Measurements from ENCODE around the gene UQCR10. TPM values are rescaled to one million over a fixed set of nuclear protein-coding genes. Genes with fewer than 3 reads are reported as not detected.

UQCR10 gene
- total RNA-seq, 2 donors from 2014 or later = 171 to 217 TPM

DNA sequence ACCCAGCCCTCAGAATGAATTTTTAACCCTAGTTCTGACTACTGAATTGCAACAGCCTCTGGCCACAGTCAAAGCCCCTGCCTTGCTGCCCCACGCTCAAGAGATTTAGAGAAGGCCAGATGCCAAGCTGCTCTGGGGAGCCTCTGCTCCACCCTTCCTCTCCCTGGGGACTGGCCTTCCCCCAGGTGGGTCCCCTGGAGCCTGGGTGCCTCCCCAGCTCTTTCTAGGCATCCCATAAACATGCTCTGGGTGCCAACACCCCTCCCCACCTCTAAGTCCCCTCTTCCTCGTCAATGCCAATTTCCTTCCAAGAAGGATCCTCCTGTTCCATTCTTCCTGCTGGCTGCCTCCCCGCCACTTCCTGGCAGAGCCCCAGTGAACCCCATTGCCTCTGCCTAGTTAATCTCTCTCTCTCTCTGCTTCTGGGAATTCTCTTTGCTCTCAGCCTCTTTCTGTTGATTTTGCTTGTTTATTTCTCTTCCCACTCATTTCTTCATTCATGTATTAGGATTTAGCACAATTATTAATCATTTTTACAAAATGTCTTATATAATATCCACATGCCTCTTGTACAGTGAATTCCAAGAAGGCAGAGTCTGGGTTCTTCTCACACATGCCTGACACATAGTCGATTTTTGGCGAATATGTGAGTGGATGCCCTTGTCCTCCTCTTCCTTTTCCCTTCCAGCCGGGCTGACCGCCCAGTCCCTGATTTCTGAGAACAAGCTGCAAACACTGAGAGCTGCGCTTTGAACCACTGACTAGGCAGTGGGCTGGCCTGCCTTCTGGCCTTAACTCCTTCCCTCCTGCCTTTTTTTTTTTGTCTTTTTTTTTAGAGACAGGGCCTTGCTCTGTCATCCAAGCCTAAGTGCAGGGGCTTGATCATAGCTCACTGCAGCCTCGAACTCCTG is 17.5 kb downstream of the UQCR10 start:
- Histone ChIP-seq H3K4me3 (no peak overlapping the region), H3K9ac (ENCODE audit: low read depth in 2 of 2, low read length in 2 of 2) (no peak overlapping the region), H3K36me3 (peaks cover under 1% of the 10 kb centered on the region), H3K27me3 (no peaks in the 10 kb centered on the region), H3K9me3 (no peaks in the 10 kb centered on the region), H3K4me1 (no peaks in the 10 kb centered on the region), H3K27ac (no peak overlapping the region)
- no peak for TF ChIP-seq CTCF (IDR thresholded peaks at IDR 0.05)
- intact Hi-C loops (cut with DNase I) = no loop called here
- DNase-seq = peak; percentile 31

- Histone ChIP-seq H3K9me3 (no peaks in the 10 kb centered on the region), H3K9ac (ENCODE audit: low read depth in 2 of 2, low read length in 2 of 2) (no peak overlapping the region), H3K27ac (no peak overlapping the region), H3K4me1 (no peaks in the 10 kb centered on the region), H3K27me3 (no peaks in the 10 kb centered on the region), H3K36me3 (peaks cover 12% of the 10 kb centered on the region), H3K4me3 (no peak overlapping the region)
- intact Hi-C loops (cut with DNase I) = no loop called here
- TF ChIP-seq CTCF (IDR thresholded peaks at IDR 0.05) = no peak
- DNase-seq = no peak
Measured at GRCh38 chr22:29786031-29786430, 18.9 kb downstream of the UQCR10 start.

DNA sequence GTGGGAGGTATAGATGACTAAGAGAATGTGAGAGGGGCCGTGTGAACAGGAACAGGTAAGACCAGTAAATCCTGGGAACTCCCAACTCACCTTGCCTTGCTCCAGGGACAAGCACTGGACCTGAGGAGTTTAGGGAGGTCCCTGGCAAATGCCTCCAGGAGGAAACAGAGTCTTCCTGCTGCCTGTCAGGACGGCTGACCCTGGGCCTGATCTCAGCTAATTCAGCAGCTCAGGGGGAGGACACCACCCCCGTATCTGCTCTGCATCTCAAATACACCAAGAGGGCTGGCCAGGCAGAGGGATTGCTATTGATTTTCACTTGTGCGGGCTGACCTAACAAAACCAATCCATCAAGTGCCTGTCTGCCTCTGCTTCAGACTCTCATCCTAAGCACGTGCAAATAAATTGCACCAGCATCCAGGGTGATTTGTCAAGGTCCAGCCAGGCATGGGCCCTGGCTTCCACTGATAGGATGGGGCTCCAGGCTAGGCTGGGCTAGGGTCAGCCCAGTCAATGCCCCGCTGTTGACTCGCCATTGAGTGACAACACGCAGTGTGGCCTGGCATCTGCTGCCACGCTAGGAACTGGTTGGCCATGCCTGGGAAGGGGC is 20.3 kb downstream of the UQCR10 start:
- H3K27ac ChIP-seq = no peak overlapping the region
- H3K9me3 ChIP-seq = no peaks in the 10 kb centered on the region
- no peak for DNase-seq

GRCh38 chr22:29788339-29789279 is 21.4 kb downstream of the UQCR10 start:
- H3K27me3 ChIP-seq = no peaks in the 10 kb centered on the region
- no peaks in the 10 kb centered on the region for H3K9me3 ChIP-seq
- TF ChIP-seq CTCF (IDR thresholded peaks at IDR 0.05) = no peak
- H3K4me1 ChIP-seq = no peaks in the 10 kb centered on the region
- intact Hi-C loops (cut with DNase I) = no loop called here
- no peak overlapping the region for H3K9ac ChIP-seq (ENCODE audit: low read depth in 2 of 2, low read length in 2 of 2)
- no peak for DNase-seq
- peaks cover 12% of the 10 kb centered on the region for H3K36me3 ChIP-seq
- no peak overlapping the region for H3K4me3 ChIP-seq
- H3K27ac ChIP-seq = no peak overlapping the region

More for the DNA sequence above, 20.3 kb downstream of the UQCR10 start:
- H3K4me1 ChIP-seq = no peaks in the 10 kb centered on the region
- H3K9ac ChIP-seq (ENCODE audit: low read depth in 2 of 2, low read length in 2 of 2) = no peak overlapping the region
- H3K4me3 ChIP-seq = no peak overlapping the region
- H3K27me3 ChIP-seq = no peaks in the 10 kb centered on the region
- TF ChIP-seq CTCF (IDR thresholded peaks at IDR 0.05) = no peak
- H3K36me3 ChIP-seq = peaks cover 12% of the 10 kb centered on the region
- intact Hi-C loops (cut with DNase I) = no loop called here

DNA sequence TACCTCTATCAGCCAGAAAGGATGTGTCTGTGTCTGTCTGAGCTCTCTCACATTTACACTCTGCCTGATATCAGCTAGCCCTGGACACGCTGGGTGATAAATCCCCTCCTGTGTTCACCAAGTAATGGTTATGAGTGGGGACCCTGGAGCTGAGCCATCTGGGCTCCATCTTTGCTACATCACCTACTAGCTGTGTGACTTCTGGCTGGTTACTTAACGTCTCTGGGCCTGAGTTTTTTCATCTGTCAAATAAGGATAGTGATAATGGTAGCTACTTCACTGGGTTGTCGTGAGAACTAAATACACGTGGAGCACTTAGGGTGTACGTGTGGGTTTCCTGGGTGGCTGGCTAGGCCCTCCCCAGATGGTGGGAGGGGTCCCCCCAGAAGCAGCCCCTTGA is 22.9 kb downstream of the UQCR10 start:
- Histone ChIP-seq H3K4me1 (no peaks in the 10 kb centered on the region), H3K9ac (ENCODE audit: low read depth in 2 of 2, low read length in 2 of 2) (no peak overlapping the region), H3K4me3 (no peak overlapping the region), H3K27me3 (no peaks in the 10 kb centered on the region), H3K9me3 (no peaks in the 10 kb centered on the region), H3K36me3 (peaks cover 12% of the 10 kb centered on the region), H3K27ac (no peak overlapping the region)
- DNase-seq = no peak
- intact Hi-C loops (cut with DNase I) = no loop called here
- no peak for TF ChIP-seq CTCF (IDR thresholded peaks at IDR 0.05)
